ENCODE results near the gene GAA.

- TF ChIP-seq CTCF (conservative IDR thresholded peaks at IDR 0.05; ENCODE audit: low read length) = no peak
- TF ChIP-seq EZH2phosphoT487 (IDR thresholded peaks at IDR 0.05; ENCODE audit: borderline replicate concordance) = no peak
These were observed 6.9 kb downstream of the GAA start for GRCh38 chr17:80108036-80108971.

Data from Loucy (cell line).